Liver (tissue), 9 donors: ENCODE measurements around the gene APOBEC3C. TPM values are rescaled to one million over a fixed set of nuclear protein-coding genes. Genes with fewer than 3 reads are reported as not detected.

ENCODE experiments used
- DNase-seq: peaks from one replicate; pipeline ENCODE4 v3.0.0-alpha.2; 2017; ENCODE audit warnings: low spot score
- H3K27ac ChIP-seq, 2 donors: one replicate each; pipeline ENCODE4 v1.7.0; 2013; ENCODE audit warnings: inconsistent platforms in 2 of 2, low read length in 2 of 2, control low read depth in 1 of 2, low read depth in 1 of 2, mild to moderate bottlenecking in 1 of 2
- H3K27me3 ChIP-seq, 4 donors: one replicate each; pipeline versions ENCODE4 v1.6.1 to v1.7.0; 2013; ENCODE audit warnings: low read length in 3 of 4, inconsistent platforms in 1 of 4, mild to moderate bottlenecking in 1 of 4, moderate library complexity in 1 of 4; ENCODE audit not compliant: control insufficient read depth in 4 of 4, insufficient read depth in 4 of 4
- H3K36me3 ChIP-seq, 4 donors: one replicate each; pipeline versions ENCODE4 v1.6.1 to v1.7.0; 2013; ENCODE audit warnings: low read length in 3 of 4, mild to moderate bottlenecking in 3 of 4, low read depth in 1 of 4, moderate library complexity in 1 of 4; ENCODE audit not compliant: control insufficient read depth in 4 of 4, insufficient read depth in 3 of 4
- H3K4me1 ChIP-seq, 4 donors: one replicate each; pipeline versions ENCODE4 v1.6.1 to v1.7.0; 2013; ENCODE audit warnings: low read length in 3 of 4, mild to moderate bottlenecking in 3 of 4, moderate library complexity in 1 of 4; ENCODE audit not compliant: control insufficient read depth in 4 of 4, insufficient read depth in 4 of 4
- H3K4me3 ChIP-seq, 3 donors: one replicate each; pipeline versions ENCODE4 v1.6.1 to v1.7.0; 2013; ENCODE audit warnings: low read length in 3 of 3, control low read depth in 1 of 3, low read depth in 1 of 3, mild to moderate bottlenecking in 1 of 3
- H3K9ac ChIP-seq, 2 donors: one replicate each; pipeline ENCODE4 v1.7.0; 2013; ENCODE audit warnings: low read length in 2 of 2, mild to moderate bottlenecking in 2 of 2, moderate library complexity in 2 of 2, control low read depth in 1 of 2, low read depth in 1 of 2
- H3K9me3 ChIP-seq, 4 donors: one replicate each; pipeline versions ENCODE4 v1.6.1 to v1.7.0; 2013; ENCODE audit warnings: low read length in 3 of 4; ENCODE audit not compliant: control insufficient read depth in 4 of 4
- ATF3 ChIP-seq: IDR thresholded peaks from 2 replicates; pipeline ENCODE4 v1.6.1; 2016; ENCODE audit warnings: antibody characterized with exemption
- EGR1 ChIP-seq, 2 donors: IDR thresholded peaks; 2 replicates each; pipeline ENCODE4 v1.6.1; 2016 to 2018; ENCODE audit warnings: antibody characterized with exemption in 2 of 2, low read depth in 2 of 2
- FOXA1 ChIP-seq: IDR thresholded peaks from 2 replicates; pipeline ENCODE4 v1.6.1; 2016; ENCODE audit warnings: antibody characterized with exemption
- FOXA2 ChIP-seq: IDR thresholded peaks from 2 replicates; pipeline ENCODE4 v1.6.1; 2016; ENCODE audit warnings: antibody characterized with exemption
- GABPA ChIP-seq, 2 donors: IDR thresholded peaks in 1 of 2; conservative IDR thresholded peaks in 1 of 2; 2 replicates each; pipeline ENCODE4 v1.6.1; 2016; ENCODE audit warnings: antibody characterized with exemption in 2 of 2, mild to moderate bottlenecking in 1 of 2, moderate library complexity in 1 of 2
- HNF4A ChIP-seq, 2 donors: conservative IDR thresholded peaks; 2 replicates each; pipeline ENCODE4 v1.6.1; 2016; ENCODE audit warnings: antibody characterized with exemption in 2 of 2, mild to moderate bottlenecking in 2 of 2
- HNF4G ChIP-seq: IDR thresholded peaks from 2 replicates; pipeline ENCODE4 v1.6.1; 2016; ENCODE audit warnings: antibody characterized with exemption
- JUND ChIP-seq, 2 donors: IDR thresholded peaks; 2 replicates each; pipeline ENCODE4 v1.6.1; 2016; ENCODE audit warnings: antibody characterized with exemption in 2 of 2
- MAX ChIP-seq: IDR thresholded peaks from 2 replicates; pipeline ENCODE4 v1.6.1; 2016; ENCODE audit warnings: antibody characterized with exemption
- NR2F2 ChIP-seq: IDR thresholded peaks from 2 replicates; pipeline ENCODE4 v1.6.1; 2016; ENCODE audit warnings: antibody characterized with exemption
- RAD21 ChIP-seq, 2 donors: IDR thresholded peaks; 2 replicates each; pipeline ENCODE4 v1.6.1; 2016; ENCODE audit warnings: antibody characterized with exemption in 2 of 2, mild to moderate bottlenecking in 2 of 2
- RXRA ChIP-seq, 2 donors: IDR thresholded peaks; 2 replicates each; pipeline ENCODE4 v1.6.1; 2017 to 2018; ENCODE audit warnings: antibody characterized with exemption in 2 of 2, mild to moderate bottlenecking in 1 of 2
- SP1 ChIP-seq: IDR thresholded peaks from 2 replicates; pipeline ENCODE4 v1.6.1; 2018; ENCODE audit warnings: antibody characterized with exemption, mild to moderate bottlenecking
- TAF1 ChIP-seq: conservative IDR thresholded peaks from 2 replicates; pipeline ENCODE4 v1.6.1; 2016; ENCODE audit warnings: antibody characterized with exemption, mild to moderate bottlenecking
- YY1 ChIP-seq: IDR thresholded peaks from 2 replicates; pipeline ENCODE4 v1.6.1; 2016; ENCODE audit warnings: antibody characterized with exemption, mild to moderate bottlenecking
- ZBTB33 ChIP-seq: IDR thresholded peaks from 2 replicates; pipeline ENCODE4 v1.6.1; 2016; ENCODE audit warnings: antibody characterized with exemption
- WGBS: extraction: QIAGEN DNeasy Blood & Tissue Kit; methylation state at CpG from one replicate; pipeline ENCODE4 v1.1.7; 2013; 5-methylcytosine and 5-hydroxymethylcytosine counted together
- polyA plus RNA-seq, 2 donors: library from polyadenylated mRNA; stranded (reverse) in 1 of 2; unstranded in 1 of 2; fragments of 200-250 nt in 1 of 2; fragments of >200 nt in 1 of 2; fragmentation: Nextera tagmentation in 1 of 2; extraction: Ambion mirVana in 1 of 2; gene quantifications; one replicate each; pipeline versions ENCODE4 v1.2.1 to v1.2.3, GENCODE V29; 2013 to 2015
- total RNA-seq, 2 donors: library from RNA; depleted of rRNA; stranded (reverse); fragments of >200 nt; gene quantifications; one replicate each; pipeline ENCODE4 v1.2.3, GENCODE V29; 2014
- TF ChIP-seq, protein P1 (sequence below): fragments of 150-350 bp; IDR thresholded peaks from 2 replicates; pipeline ENCODE4 v1.5.1; 2017; ENCODE audit warnings: improper control_type of control experiment, low read depth, low read length; ENCODE audit not compliant: missing input control
- TF ChIP-seq, protein P2 (sequence below): IDR thresholded peaks from 2 replicates; pipeline ENCODE4 v1.6.1; 2016; ENCODE audit warnings: antibody characterized with exemption, mild to moderate bottlenecking
- donor health status: healthy.
- donor health status: healthy.
- donor health status: healthy.
- donor health status: healthy.
- donor health status: healthy.

Gene APOBEC3C
- total and polyA plus RNA-seq, 4 donors: 1.2 to 11.9 (median 3.7) TPM

DNA sequence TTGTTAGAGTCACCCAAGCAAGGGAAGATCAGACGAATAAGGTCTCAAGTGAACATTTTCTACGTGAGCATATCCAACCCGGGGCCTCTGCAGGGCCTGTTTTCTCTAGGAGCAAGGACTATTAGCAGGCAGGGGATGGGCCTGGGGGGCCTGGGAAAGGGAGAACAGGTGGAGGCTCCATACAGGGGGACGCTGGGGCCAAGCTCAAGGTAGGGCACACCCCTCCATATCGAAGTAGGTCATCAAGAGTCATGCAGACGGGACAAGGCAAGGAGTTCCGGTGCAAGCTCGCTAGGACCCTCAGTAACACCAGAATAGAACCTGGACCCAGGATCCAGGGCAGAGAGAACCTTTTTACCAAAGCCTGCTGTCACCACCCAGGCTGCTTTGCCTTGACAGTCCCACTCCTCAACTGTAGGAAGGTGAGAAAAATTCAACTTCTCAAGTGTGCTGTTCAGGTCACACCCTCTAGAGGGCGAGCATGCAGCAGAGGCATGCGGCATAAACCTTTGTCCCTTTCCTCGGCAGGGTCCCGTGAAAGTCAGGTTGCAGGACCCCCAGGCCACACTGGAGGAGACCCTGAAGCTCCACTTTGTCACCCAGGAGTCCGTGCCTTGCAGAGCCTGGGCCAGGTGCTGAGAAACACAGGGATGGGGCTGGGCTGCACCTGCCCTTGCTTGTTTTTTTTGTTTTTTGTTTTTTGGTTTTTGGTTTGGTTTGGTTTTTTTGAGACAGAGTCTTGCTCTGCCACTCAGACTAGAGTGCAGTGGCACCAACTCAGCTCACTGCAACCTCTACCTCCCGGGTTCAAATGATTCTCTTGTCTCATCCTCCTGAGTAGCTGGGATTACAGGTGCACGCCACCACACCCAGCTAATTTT, 40.5 kb upstream of the APOBEC3C start:
- 44% methylated on average over 15 of the region's 15 CpGs for WGBS
- no peak overlapping the region for H3K9ac ChIP-seq
- no peaks in the 10 kb centered on the region for H3K9me3 ChIP-seq
- no peak overlapping the region for H3K4me3 ChIP-seq
- H3K4me1 ChIP-seq: no peaks in the 10 kb centered on the region
- DNase-seq: peak; percentile 68
- H3K27me3 ChIP-seq: no peaks in the 10 kb centered on the region
- H3K27ac ChIP-seq: no peak overlapping the region
- H3K36me3 ChIP-seq: no peaks in the 10 kb centered on the region
- TF ChIP-seq, protein P1, sequence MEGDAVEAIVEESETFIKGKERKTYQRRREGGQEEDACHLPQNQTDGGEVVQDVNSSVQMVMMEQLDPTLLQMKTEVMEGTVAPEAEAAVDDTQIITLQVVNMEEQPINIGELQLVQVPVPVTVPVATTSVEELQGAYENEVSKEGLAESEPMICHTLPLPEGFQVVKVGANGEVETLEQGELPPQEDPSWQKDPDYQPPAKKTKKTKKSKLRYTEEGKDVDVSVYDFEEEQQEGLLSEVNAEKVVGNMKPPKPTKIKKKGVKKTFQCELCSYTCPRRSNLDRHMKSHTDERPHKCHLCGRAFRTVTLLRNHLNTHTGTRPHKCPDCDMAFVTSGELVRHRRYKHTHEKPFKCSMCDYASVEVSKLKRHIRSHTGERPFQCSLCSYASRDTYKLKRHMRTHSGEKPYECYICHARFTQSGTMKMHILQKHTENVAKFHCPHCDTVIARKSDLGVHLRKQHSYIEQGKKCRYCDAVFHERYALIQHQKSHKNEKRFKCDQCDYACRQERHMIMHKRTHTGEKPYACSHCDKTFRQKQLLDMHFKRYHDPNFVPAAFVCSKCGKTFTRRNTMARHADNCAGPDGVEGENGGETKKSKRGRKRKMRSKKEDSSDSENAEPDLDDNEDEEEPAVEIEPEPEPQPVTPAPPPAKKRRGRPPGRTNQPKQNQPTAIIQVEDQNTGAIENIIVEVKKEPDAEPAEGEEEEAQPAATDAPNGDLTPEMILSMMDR: peak; percentile 68
- TF ChIP-seq TAF1: no peak
- no peak for TF ChIP-seq RXRA (IDR thresholded peaks at IDR 0.05)
- TF ChIP-seq YY1: no peak
- peak; percentile 71 for TF ChIP-seq RAD21 (IDR thresholded peaks at IDR 0.05)
- TF ChIP-seq NR2F2: no peak
- TF ChIP-seq JUND (IDR thresholded peaks at IDR 0.05): no peak

- DNase-seq: no peak
- Histone ChIP-seq H3K4me1 (no peaks in the 10 kb centered on the region), H3K9me3 (no peaks in the 10 kb centered on the region), H3K36me3 (no peaks in the 10 kb centered on the region), H3K9ac (no peak overlapping the region), H3K27me3 (no peaks in the 10 kb centered on the region), H3K27ac (no peak overlapping the region), H3K4me3 (no peak overlapping the region)
- TF ChIP-seq RXRA (IDR thresholded peaks at IDR 0.05) (no peak), ATF3 (no peak), HNF4A (conservative IDR thresholded peaks at IDR 0.05) (no peak), MAX (no peak), FOXA2 (no peak), GABPA (IDR thresholded peaks at IDR 0.05 in 1 of 2, conservative IDR thresholded peaks at IDR 0.05 in 1 of 2) (no peak), ZBTB33 (no peak), EGR1 (IDR thresholded peaks at IDR 0.05; ENCODE audit: low read depth in 2 of 2) (no peak), JUND (IDR thresholded peaks at IDR 0.05) (no peak), NR2F2 (no peak), FOXA1 (no peak), TAF1 (no peak), HNF4G (no peak), SP1 (no peak), YY1 (no peak), RAD21 (IDR thresholded peaks at IDR 0.05) (no peak)
- TF ChIP-seq, protein P1: no peak
- TF ChIP-seq, protein P2, sequence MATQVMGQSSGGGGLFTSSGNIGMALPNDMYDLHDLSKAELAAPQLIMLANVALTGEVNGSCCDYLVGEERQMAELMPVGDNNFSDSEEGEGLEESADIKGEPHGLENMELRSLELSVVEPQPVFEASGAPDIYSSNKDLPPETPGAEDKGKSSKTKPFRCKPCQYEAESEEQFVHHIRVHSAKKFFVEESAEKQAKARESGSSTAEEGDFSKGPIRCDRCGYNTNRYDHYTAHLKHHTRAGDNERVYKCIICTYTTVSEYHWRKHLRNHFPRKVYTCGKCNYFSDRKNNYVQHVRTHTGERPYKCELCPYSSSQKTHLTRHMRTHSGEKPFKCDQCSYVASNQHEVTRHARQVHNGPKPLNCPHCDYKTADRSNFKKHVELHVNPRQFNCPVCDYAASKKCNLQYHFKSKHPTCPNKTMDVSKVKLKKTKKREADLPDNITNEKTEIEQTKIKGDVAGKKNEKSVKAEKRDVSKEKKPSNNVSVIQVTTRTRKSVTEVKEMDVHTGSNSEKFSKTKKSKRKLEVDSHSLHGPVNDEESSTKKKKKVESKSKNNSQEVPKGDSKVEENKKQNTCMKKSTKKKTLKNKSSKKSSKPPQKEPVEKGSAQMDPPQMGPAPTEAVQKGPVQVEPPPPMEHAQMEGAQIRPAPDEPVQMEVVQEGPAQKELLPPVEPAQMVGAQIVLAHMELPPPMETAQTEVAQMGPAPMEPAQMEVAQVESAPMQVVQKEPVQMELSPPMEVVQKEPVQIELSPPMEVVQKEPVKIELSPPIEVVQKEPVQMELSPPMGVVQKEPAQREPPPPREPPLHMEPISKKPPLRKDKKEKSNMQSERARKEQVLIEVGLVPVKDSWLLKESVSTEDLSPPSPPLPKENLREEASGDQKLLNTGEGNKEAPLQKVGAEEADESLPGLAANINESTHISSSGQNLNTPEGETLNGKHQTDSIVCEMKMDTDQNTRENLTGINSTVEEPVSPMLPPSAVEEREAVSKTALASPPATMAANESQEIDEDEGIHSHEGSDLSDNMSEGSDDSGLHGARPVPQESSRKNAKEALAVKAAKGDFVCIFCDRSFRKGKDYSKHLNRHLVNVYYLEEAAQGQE: no peak
- 88% methylated on average over 18 of the region's 18 CpGs for WGBS
Measured at GRCh38 chr22:38974170-38974825, 39.8 kb upstream of the APOBEC3C start.
